Measurements from ENCODE around the gene H2AZ1. TPM values are rescaled to one million over a fixed set of nuclear protein-coding genes. Genes with fewer than 3 reads are reported as not detected.

H2AZ1 gene
- total RNA-seq, 1 experiment from 2014 or later = 372 TPM

GRCh38 chr4:99938243-99938753 is 11.8 kb downstream of the H2AZ1 start:
- no TSS peak for BruUV-seq (replicated peaks)
- peaks cover 17% of the 10 kb centered on the region for H3K36me3 ChIP-seq (ENCODE audit: low read depth)
- no peak overlapping the region for H3K4me3 ChIP-seq
- no peaks in the 10 kb centered on the region for H3K4me1 ChIP-seq (replicated peaks; ENCODE audit: insufficient read depth)
- DNase-seq = no peak
- no peaks in the 10 kb centered on the region for H3K9me2 ChIP-seq (ENCODE audit: insufficient read depth)
- peaks cover 7% of the 10 kb centered on the region; the same call in 1 of the 2 replicates for H4K20me1 ChIP-seq (ENCODE audit: insufficient read depth)
- intact Hi-C loops (cut with micrococcal nuclease; ENCODE audit: unreplicated experiment) = no loop called here
- ChIA-PET CTCF (no interaction called here), POLR2A (ENCODE audit: unreplicated experiment) (no interaction called here)
- no peaks in the 10 kb centered on the region for H3K27me3 ChIP-seq (ENCODE audit: insufficient read depth, low read depth)
- H2AFZ ChIP-seq = no peak overlapping the region
- no peak overlapping the region for H3K27ac ChIP-seq
- peaks cover 6% of the 10 kb centered on the region; the same call in 1 of the 2 replicates for H3F3A ChIP-seq (ENCODE audit: insufficient read depth, low read depth)
- TF ChIP-seq EZH2 (IDR thresholded peaks at IDR 0.05; ENCODE audit: low read depth) (no peak), CTCF (conservative IDR thresholded peaks at IDR 0.05) (no peak)
- H3K9me3 ChIP-seq (ENCODE audit: insufficient read depth, low read depth) = peaks cover 13% of the 10 kb centered on the region
- peaks cover 85% of the 10 kb centered on the region for H3K79me2 ChIP-seq (ENCODE audit: low read depth)
- no peak overlapping the region for H3K4me2 ChIP-seq

GRCh38 chr4:99934891-99935290 is 15.2 kb downstream of the H2AZ1 start:
- DNase-seq = no peak
- no TSS peak for BruUV-seq (replicated peaks)
- Histone ChIP-seq H3K79me2 (ENCODE audit: low read depth) (peaks cover 88% of the 10 kb centered on the region), H3K9me3 (ENCODE audit: insufficient read depth, low read depth) (peaks cover 13% of the 10 kb centered on the region), H3K4me3 (no peak overlapping the region), H3K27me3 (ENCODE audit: insufficient read depth, low read depth) (no peaks in the 10 kb centered on the region), H2AFZ (no peak overlapping the region), H3K9me2 (ENCODE audit: insufficient read depth) (no peaks in the 10 kb centered on the region), H4K20me1 (ENCODE audit: insufficient read depth) (peaks cover 11% of the 10 kb centered on the region), H3K4me2 (no peak overlapping the region), H3K36me3 (ENCODE audit: low read depth) (peaks cover 24% of the 10 kb centered on the region), H3K27ac (no peak overlapping the region), H3F3A (ENCODE audit: insufficient read depth, low read depth) (peaks cover 6% of the 10 kb centered on the region; the same call in 1 of the 2 replicates), H3K4me1 (replicated peaks; ENCODE audit: insufficient read depth) (no peaks in the 10 kb centered on the region)
- POLR2A ChIA-PET (ENCODE audit: unreplicated experiment) = no interaction called here
- TF ChIP-seq CTCF (conservative IDR thresholded peaks at IDR 0.05) (no peak), EZH2 (IDR thresholded peaks at IDR 0.05; ENCODE audit: low read depth) (no peak)
- intact Hi-C loops (cut with micrococcal nuclease; ENCODE audit: unreplicated experiment) = no loop called here
- CTCF ChIA-PET = no interaction called here

- H3K36me3 ChIP-seq (ENCODE audit: low read depth) = 0 out of 2 replicates have a peak, but pooled peaks cover 7% of the 10 kb centered on the region
Observed at GRCh38 chr4:99927566-99927965, 22.5 kb downstream of the H2AZ1 start.

More at GRCh38 chr4:99927566-99927965, 22.5 kb downstream of the H2AZ1 start:
- no peak for DNase-seq
- Histone ChIP-seq H3K9me3 (ENCODE audit: insufficient read depth, low read depth) (no peaks in the 10 kb centered on the region), H2AFZ (no peak overlapping the region), H3K4me2 (no peak overlapping the region), H3K27me3 (ENCODE audit: insufficient read depth, low read depth) (no peaks in the 10 kb centered on the region), H4K20me1 (ENCODE audit: insufficient read depth) (peaks cover 7% of the 10 kb centered on the region), H3K4me1 (replicated peaks; ENCODE audit: insufficient read depth) (no peaks in the 10 kb centered on the region), H3K4me3 (no peak overlapping the region), H3F3A (ENCODE audit: insufficient read depth, low read depth) (no peaks in the 10 kb centered on the region), H3K9me2 (ENCODE audit: insufficient read depth) (no peaks in the 10 kb centered on the region), H3K79me2 (ENCODE audit: low read depth) (peaks cover 39% of the 10 kb centered on the region), H3K27ac (no peak overlapping the region)
- ChIA-PET CTCF (no interaction called here), POLR2A (ENCODE audit: unreplicated experiment) (interaction anchor here (0.7 kb wide), 1 partner anchor 21 kb away, joined by 4 read pairs; no protein-coding TSS in a partner anchor)
- intact Hi-C loops (cut with micrococcal nuclease; ENCODE audit: unreplicated experiment) = no loop called here
- BruUV-seq (replicated peaks) = no TSS peak
- TF ChIP-seq EZH2 (IDR thresholded peaks at IDR 0.05; ENCODE audit: low read depth) = no peak
- TF ChIP-seq CTCF (conservative IDR thresholded peaks at IDR 0.05) = no peak
